WTC11 (cell line): ENCODE measurements around the gene CACNA1C.

Experiments used
- ARID4B ChIP-seq: sonication (generic); formaldehyde crosslinking; IDR thresholded peaks from 2 replicates; pipeline ENCODE4 v1.8.0; 2023; ENCODE audit warnings: missing genetic modification reagents, mild to moderate bottlenecking, borderline replicate concordance
- ATF3 ChIP-seq: sonication (generic); formaldehyde crosslinking; conservative IDR thresholded peaks from 2 replicates; pipeline ENCODE4 v1.8.1; 2022; ENCODE audit warnings: mild to moderate bottlenecking, missing genetic modification reagents
- CDX4 ChIP-seq: fragments of 250-450 bp; sonication (Bioruptor Pico); IDR thresholded peaks from 2 replicates; pipeline ENCODE4 v1.9.0; 2021; ENCODE audit warnings: moderate library complexity, mild to moderate bottlenecking, inconsistent platforms, borderline replicate concordance
- CTCF ChIP-seq: fragments of 200-600 bp; IDR thresholded peaks from 2 replicates; pipeline ENCODE4 v1.8.0; 2022; ENCODE audit warnings: antibody characterized with exemption
- E2F4 ChIP-seq: sonication (generic); formaldehyde crosslinking; IDR thresholded peaks from 2 replicates; pipeline ENCODE4 v1.8.1; 2022; ENCODE audit warnings: low read depth, mild to moderate bottlenecking, moderate library complexity, missing genetic modification reagents, borderline replicate concordance
- JUN ChIP-seq: sonication (generic); formaldehyde crosslinking; IDR thresholded peaks from 2 replicates; pipeline ENCODE4 v1.8.0; 2023; ENCODE audit warnings: mild to moderate bottlenecking, missing genetic modification reagents
- MLX ChIP-seq: sonication (generic); formaldehyde crosslinking; IDR thresholded peaks from 2 replicates; pipeline ENCODE4 v1.8.1; 2023; ENCODE audit warnings: mild to moderate bottlenecking, missing genetic modification reagents, moderate library complexity
- NFYB ChIP-seq: sonication (generic); formaldehyde crosslinking; conservative IDR thresholded peaks from 2 replicates; pipeline ENCODE4 v1.8.0; 2022; ENCODE audit warnings: low read depth, missing genetic modification reagents
- NR3C1 ChIP-seq: sonication (generic); formaldehyde crosslinking; conservative IDR thresholded peaks from 2 replicates; pipeline ENCODE4 v1.8.1; 2023; ENCODE audit warnings: low read depth, mild to moderate bottlenecking, missing genetic modification reagents
- USF1 ChIP-seq: sonication (generic); formaldehyde crosslinking; IDR thresholded peaks from 2 replicates; pipeline ENCODE4 v1.8.0; 2022; ENCODE audit warnings: mild to moderate bottlenecking, missing genetic modification reagents
- USF2 ChIP-seq: sonication (generic); formaldehyde crosslinking; IDR thresholded peaks from 2 replicates; pipeline ENCODE4 v1.8.1; 2023; ENCODE audit warnings: mild to moderate bottlenecking, missing genetic modification reagents, moderate library complexity
- ZBTB21 ChIP-seq: sonication (generic); formaldehyde crosslinking; IDR thresholded peaks from 2 replicates; pipeline ENCODE4 v1.8.1; 2023; ENCODE audit warnings: mild to moderate bottlenecking, missing genetic modification reagents, borderline replicate concordance
- ZNF219 ChIP-seq: sonication (generic); formaldehyde crosslinking; IDR thresholded peaks from 2 replicates; pipeline ENCODE4 v1.8.0; 2023; ENCODE audit warnings: missing genetic modification reagents, mild to moderate bottlenecking, borderline replicate concordance

- TF ChIP-seq ZBTB21 (CRISPR knock-in tag) (no peak), E2F4 (CRISPR knock-in tag) (no peak), CTCF (no peak), NFYB (CRISPR knock-in tag) (no peak), ATF3 (no peak), USF1 (CRISPR knock-in tag) (no peak), USF2 (no peak), ARID4B (CRISPR knock-in tag) (no peak), CDX4 (no peak), MLX (CRISPR knock-in tag) (no peak), NR3C1 (no peak), ZNF219 (CRISPR knock-in tag) (no peak), JUN (CRISPR knock-in tag) (no peak)
Measured at GRCh38 chr12:2286047-2286446, 233.3 kb downstream of the CACNA1C start.
